Measurements from ENCODE around the gene C3orf52. TPM values are rescaled to one million over a fixed set of nuclear protein-coding genes. Genes with fewer than 3 reads are reported as not detected.

C3orf52 gene
- total RNA-seq, 1 donor from 2014 or later: 11.7 TPM

DNA sequence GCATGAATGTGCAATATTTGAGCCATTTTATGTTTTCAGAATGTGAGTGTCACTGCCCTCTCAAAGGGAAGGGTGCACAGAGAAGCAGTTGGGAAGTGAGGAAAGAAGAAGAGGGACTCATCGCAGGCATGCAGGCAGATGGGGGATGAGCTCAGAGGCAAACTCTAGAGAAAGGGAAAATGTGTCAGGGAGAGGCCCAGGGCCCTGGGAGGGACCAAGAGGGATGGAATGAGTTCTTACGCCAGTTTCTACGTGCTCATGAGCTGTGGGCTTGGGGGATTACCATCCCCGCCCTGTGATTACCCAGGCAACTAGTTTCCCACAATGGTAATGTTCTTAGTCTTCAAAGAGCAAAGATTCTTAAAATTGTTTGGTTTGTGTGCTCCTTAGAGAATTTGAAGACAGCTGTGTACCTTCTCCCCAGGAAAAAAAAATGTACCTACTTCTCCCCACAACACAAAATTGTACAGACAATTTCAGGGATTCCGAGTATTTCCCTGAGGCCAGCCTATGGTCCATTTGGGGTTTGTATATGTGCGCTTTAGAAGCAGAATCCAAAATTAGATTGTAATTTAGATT is 29.1 kb downstream of the C3orf52 start:
- intact Hi-C loops (cut with micrococcal nuclease): no loop called here
- Mint-ChIP-seq H3K27me3 (ENCODE audit: low read depth) (no peaks in the 10 kb centered on the region), H3K9me3 (no peaks in the 10 kb centered on the region), H3K36me3 (ENCODE audit: low read depth) (peaks cover 36% of the 10 kb centered on the region), H3K27ac (no peak overlapping the region), H3K4me1 (ENCODE audit: low read depth) (peaks cover 22% of the 10 kb centered on the region), H3K4me3 (ENCODE audit: low read depth) (no peak overlapping the region)
- DNase-seq (ENCODE audit: low spot score): no peak

DNA sequence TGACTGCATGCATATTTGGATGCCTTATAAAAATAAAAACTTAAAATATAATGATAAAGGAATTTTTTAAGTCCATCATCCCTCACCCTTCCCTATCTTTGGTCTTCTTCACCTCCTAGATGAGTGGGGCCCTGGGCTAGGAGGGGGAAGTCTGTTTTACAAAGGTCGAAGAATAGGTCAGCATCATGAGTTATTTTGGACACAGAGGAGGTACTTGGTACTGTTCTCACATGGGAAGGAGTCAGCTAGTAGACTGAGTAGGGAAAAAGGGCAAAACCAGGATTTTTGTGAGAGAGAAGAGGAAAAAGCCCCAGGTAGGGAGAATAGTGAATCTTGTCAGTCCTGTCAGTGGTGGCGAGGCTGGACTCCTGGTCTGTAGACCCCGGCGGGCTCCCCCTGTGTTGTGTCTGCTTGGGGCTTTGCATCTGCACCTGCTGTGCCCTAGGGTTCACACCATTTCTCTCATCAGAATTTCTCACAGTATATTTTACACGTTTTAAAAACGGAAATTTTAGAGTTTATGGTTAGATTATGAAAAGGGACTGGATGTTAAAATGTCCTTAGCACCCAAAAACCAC is 29.7 kb downstream of the C3orf52 start:
- intact Hi-C loops (cut with micrococcal nuclease): no loop called here
- no peaks in the 10 kb centered on the region for H3K27me3 Mint-ChIP-seq (ENCODE audit: low read depth)
- peaks cover 31% of the 10 kb centered on the region for H3K36me3 Mint-ChIP-seq (ENCODE audit: low read depth)
- no peak for DNase-seq (ENCODE audit: low spot score)
- H3K4me1 Mint-ChIP-seq (ENCODE audit: low read depth): peaks cover 26% of the 10 kb centered on the region
- H3K4me3 Mint-ChIP-seq (ENCODE audit: low read depth): no peak overlapping the region
- no peaks in the 10 kb centered on the region for H3K9me3 Mint-ChIP-seq
- no peak overlapping the region for H3K27ac Mint-ChIP-seq

DNA sequence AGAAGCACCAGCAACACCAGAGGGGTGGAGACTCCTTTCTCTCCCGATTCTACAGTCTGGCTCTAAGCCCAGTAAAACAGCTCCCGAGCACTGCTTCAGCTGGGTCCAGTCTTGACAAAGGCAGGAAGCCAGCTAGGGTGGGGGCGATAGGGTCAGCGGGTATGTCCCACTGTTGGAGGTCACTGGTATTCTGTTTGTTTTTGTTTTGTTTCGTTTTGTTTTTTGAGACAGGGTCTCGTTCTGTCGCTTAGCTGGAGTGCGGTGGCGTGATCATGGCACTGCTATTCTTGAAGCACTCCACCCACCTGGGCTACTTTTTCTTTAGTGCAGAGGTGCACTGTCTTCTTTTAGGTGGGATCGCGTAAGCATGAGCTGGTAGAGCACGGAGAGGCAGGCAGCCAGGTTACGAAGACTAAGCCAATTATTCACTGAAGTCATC is 30.6 kb downstream of the C3orf52 start:
- Mint-ChIP-seq H3K27me3 (ENCODE audit: low read depth) (no peaks in the 10 kb centered on the region), H3K36me3 (ENCODE audit: low read depth) (peaks cover 31% of the 10 kb centered on the region), H3K4me1 (ENCODE audit: low read depth) (peaks cover 28% of the 10 kb centered on the region), H3K9me3 (no peaks in the 10 kb centered on the region), H3K4me3 (ENCODE audit: low read depth) (no peak overlapping the region), H3K27ac (no peak overlapping the region)
- intact Hi-C loops (cut with micrococcal nuclease): no loop called here
- DNase-seq (ENCODE audit: low spot score): no peak

DNA sequence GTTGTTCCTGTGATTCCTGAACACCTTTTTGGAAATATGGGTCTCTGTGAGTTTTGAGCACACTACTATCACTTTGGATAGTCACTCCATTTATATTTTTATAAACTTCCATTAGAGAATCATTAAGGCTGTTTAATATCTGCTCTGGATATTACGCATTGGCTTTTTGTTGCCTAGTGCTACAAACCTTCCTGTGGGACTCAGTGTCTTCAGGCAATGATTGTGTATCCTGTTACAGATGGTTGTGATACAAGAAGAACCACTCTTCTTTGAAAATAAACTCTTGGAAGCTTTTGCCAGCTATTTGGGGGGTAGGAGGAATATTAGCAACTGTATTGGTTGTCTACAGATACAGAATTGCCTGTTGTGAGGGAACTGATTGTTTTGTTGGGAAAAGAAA is 31.2 kb downstream of the C3orf52 start:
- Mint-ChIP-seq H3K9me3 (no peaks in the 10 kb centered on the region), H3K4me3 (ENCODE audit: low read depth) (no peak overlapping the region), H3K27me3 (ENCODE audit: low read depth) (no peaks in the 10 kb centered on the region), H3K4me1 (ENCODE audit: low read depth) (peaks cover 26% of the 10 kb centered on the region), H3K27ac (no peak overlapping the region), H3K36me3 (ENCODE audit: low read depth) (peaks cover 31% of the 10 kb centered on the region)
- DNase-seq (ENCODE audit: low spot score): no peak
- intact Hi-C loops (cut with micrococcal nuclease): no loop called here

DNA sequence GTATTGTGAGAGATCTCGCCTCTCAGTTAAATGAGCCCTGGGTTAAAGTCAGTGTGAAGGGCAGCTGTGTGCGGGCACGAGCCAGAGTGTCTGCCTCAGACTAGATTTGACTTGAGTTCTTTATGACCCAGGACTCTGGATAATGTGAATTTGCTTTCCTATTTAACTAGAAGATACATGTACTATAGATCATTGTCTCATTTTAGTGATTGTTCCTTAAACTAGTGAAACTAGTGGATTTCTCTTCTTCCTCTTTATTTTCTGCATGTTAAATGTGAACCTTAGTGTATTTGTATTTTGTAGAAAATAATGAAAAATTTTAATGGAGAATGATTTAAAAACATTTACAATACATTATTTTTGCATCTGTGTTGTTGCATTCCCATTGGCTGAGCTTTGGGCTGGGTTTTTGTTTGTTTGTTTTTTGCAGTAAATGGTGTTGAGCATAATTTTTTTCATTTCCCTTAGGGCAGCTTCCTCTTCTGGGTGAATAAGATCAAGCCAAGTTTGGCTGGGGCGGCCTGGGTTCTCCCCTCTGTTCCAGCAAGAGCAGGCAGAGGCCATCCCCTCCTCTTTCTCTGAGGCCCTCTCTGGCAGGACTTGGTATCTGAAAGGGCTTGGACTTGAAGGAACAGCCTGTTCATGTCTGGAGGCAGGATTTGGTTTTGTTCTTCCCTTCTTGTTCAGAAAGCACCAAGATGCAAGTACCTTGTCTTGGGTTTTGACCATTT is 31.8 kb downstream of the C3orf52 start:
- Mint-ChIP-seq H3K27ac (no peak overlapping the region), H3K9me3 (no peaks in the 10 kb centered on the region), H3K4me3 (ENCODE audit: low read depth) (no peak overlapping the region), H3K36me3 (ENCODE audit: low read depth) (peaks cover 36% of the 10 kb centered on the region), H3K4me1 (ENCODE audit: low read depth) (peaks cover 24% of the 10 kb centered on the region), H3K27me3 (ENCODE audit: low read depth) (no peaks in the 10 kb centered on the region)
- intact Hi-C loops (cut with micrococcal nuclease): no loop called here
- DNase-seq (ENCODE audit: low spot score): no peak

DNA sequence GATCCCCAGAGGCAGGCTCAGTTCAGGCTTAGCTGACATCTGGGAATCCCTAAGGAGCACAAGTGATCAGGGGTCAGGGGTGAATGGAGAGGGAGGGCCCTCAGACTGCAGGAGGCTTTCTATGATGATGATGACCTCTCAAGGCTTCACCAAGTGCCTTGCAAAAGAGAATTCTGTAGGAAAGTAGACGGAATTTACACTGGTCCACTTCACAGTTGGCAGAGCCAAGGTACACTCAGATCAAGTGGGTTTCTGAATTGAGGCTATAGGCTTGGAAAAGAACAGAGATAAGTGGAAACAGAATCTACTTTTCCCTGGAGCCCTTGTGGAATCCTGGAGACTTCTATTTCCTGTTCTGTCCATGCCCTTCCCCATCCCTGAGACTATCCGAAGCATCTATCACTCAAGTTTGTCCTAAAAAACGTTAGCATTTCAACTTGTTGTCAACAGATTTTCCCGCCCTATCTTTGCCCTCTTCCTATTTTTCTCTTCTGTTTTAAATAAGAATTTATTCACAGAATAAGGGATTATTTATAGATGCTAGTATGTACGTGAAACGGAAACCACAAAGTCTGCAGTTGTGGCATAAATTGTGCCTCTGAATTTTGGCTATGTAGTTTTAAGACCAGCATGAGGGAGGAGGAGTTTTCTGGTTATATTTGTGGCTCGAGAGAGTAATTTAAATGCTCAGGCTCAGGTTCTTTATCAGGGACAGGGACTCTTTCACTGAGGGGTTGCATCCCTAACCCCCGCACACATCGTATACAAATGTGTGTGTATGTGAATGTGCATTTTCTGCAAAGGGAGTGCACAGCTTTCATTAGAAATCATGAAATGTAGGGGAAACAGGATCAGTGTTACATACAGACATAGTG is 34.0 kb downstream of the C3orf52 start:
- DNase-seq (ENCODE audit: low spot score): no peak

DNA sequence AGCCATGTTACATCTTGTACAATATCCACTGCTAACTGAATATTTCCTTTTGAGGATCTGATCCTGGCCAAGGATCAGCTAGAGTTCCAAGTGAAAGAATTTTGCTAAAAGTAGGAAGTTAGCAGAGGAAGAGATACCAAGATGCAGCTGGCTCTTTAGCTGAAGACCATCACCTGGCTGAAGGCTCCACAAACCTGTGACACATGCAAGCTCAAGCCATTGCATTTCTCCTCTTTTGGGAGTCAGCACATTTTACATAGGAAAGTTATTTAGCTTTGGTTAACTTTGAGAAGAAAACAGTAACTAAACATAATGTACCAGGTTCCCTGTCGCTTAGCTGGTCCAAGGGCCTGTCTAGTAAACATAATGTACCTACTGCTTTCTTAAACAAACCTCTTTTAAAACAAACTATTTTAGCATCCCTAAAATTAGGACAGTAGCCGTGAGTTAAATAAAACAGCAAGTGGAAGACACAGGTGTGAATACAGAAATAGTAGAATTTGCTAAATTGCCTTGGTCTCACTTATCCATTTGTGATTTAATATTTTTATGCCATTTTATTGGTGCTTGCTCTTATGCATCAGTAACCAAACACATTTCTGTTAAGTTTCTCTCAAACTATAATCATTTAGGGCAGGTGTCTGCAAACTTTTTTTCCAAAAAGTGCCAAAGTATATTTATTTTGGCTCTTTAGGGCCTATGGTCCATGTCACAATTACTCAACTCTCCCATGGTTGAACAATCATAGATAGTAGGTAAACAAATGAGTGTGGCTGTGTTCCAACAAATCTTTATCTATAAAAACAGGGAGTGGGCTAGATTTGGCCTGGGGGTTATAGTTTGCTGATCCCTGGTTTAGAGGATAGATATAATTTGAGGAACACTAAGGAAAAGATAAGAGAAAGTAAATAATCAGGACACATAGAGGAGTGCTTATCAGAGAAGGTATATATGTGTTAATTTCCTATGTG is 35.7 kb downstream of the C3orf52 start:
- DNase-seq (ENCODE audit: low spot score): no peak
- Mint-ChIP-seq H3K27me3 (ENCODE audit: low read depth) (no peaks in the 10 kb centered on the region), H3K4me1 (ENCODE audit: low read depth) (peaks cover 28% of the 10 kb centered on the region), H3K4me3 (ENCODE audit: low read depth) (no peak overlapping the region), H3K27ac (no peak overlapping the region), H3K36me3 (ENCODE audit: low read depth) (peaks cover 39% of the 10 kb centered on the region), H3K9me3 (no peaks in the 10 kb centered on the region)
- intact Hi-C loops (cut with micrococcal nuclease): no loop called here

More for the DNA sequence above, 34.0 kb downstream of the C3orf52 start:
- Mint-ChIP-seq H3K9me3 (no peaks in the 10 kb centered on the region), H3K27me3 (ENCODE audit: low read depth) (no peaks in the 10 kb centered on the region), H3K27ac (no peak overlapping the region), H3K36me3 (ENCODE audit: low read depth) (peaks cover 39% of the 10 kb centered on the region), H3K4me1 (ENCODE audit: low read depth) (peaks cover 19% of the 10 kb centered on the region), H3K4me3 (ENCODE audit: low read depth) (no peak overlapping the region)
- intact Hi-C loops (cut with micrococcal nuclease): no loop called here

DNA sequence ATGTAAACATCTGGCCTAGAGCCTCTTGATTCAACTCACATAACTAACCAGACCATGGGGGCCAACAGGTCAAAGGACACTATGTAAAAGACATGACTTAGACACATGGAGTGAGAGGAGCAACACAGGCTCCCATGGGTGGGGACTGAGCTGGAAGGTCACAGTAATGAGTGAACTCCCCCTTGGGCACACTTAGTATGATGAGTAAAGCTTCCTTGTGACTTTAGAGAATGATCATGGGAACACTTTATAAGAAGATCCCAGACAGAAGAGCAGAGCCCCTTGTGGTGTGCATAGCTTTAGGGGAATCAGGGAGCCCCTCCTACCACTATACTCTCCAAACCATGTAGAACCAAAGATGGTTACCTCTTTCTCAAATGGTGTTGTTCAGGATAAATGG is 36.7 kb downstream of the C3orf52 start:
- H3K4me3 Mint-ChIP-seq (ENCODE audit: low read depth): no peak overlapping the region
- peaks cover 35% of the 10 kb centered on the region for H3K4me1 Mint-ChIP-seq (ENCODE audit: low read depth)
- DNase-seq (ENCODE audit: low spot score): no peak
- H3K27ac Mint-ChIP-seq: no peak overlapping the region
- no peaks in the 10 kb centered on the region for H3K27me3 Mint-ChIP-seq (ENCODE audit: low read depth)
- intact Hi-C loops (cut with micrococcal nuclease): no loop called here
- no peaks in the 10 kb centered on the region for H3K9me3 Mint-ChIP-seq
- peaks cover 30% of the 10 kb centered on the region for H3K36me3 Mint-ChIP-seq (ENCODE audit: low read depth)

DNA sequence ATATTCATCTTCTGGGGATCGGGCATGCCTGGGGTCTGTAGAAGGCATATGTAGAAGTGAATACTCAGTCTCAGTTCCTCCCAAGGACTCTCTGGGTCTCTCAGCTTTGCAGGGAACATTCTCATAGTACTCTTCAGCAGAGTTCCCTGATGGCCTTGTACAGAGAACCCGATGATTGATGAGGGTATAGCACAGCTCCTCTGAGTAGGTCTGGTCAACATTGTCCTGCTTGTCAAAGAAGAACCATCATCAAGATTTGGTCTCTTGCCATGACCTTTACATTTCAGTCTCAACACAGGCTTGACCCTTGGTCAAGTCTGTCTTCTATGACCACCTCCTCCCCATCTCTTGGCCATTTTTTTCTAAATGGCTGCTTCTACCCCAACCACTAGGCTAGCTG is 37.4 kb downstream of the C3orf52 start:
- intact Hi-C loops (cut with micrococcal nuclease): no loop called here
- H3K27me3 Mint-ChIP-seq (ENCODE audit: low read depth): no peaks in the 10 kb centered on the region
- no peak overlapping the region for H3K27ac Mint-ChIP-seq
- no peak overlapping the region for H3K4me3 Mint-ChIP-seq (ENCODE audit: low read depth)
- H3K4me1 Mint-ChIP-seq (ENCODE audit: low read depth): peaks cover 42% of the 10 kb centered on the region
- DNase-seq (ENCODE audit: low spot score): no peak
- no peaks in the 10 kb centered on the region for H3K9me3 Mint-ChIP-seq
- H3K36me3 Mint-ChIP-seq (ENCODE audit: low read depth): peaks cover 29% of the 10 kb centered on the region

DNA sequence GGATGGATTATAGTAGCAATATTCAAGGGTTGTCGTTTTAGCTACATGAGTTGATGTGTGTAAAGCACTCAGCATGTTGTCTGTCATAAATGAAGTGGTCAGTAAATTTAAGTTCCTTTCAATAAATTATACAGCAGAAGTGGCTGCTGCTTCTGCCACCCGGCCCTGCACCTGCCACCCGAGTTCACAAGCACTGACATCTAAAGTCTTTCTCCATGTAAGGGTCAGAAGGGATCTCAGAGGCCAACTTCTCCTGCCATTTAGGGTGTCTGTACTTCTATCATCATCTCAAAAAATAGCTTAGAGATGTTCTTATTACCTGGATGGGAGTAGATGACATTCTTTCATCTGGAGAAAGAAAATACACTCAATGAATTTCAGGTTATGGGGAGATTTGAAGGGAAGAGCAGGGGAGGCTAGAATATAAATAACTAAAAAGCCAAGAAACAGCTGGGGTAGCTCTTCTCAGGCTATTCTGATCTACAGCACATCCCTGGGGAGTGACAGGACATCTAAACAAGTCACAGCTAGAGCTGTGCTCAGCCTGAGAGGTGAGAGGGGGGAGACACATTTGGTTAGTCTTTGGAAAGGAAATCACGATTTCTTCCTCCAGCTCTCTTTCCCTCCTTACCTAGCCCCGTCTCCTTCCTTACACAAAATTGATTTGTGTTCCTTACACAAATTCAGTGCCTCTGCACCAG is 38.9 kb downstream of the C3orf52 start:
- no peaks in the 10 kb centered on the region for H3K9me3 Mint-ChIP-seq
- intact Hi-C loops (cut with micrococcal nuclease): no loop called here
- H3K27me3 Mint-ChIP-seq (ENCODE audit: low read depth): no peaks in the 10 kb centered on the region
- H3K27ac Mint-ChIP-seq: no peak overlapping the region
- DNase-seq (ENCODE audit: low spot score): no peak
- H3K36me3 Mint-ChIP-seq (ENCODE audit: low read depth): peaks cover 26% of the 10 kb centered on the region
- H3K4me3 Mint-ChIP-seq (ENCODE audit: low read depth): no peak overlapping the region
- peaks cover 46% of the 10 kb centered on the region for H3K4me1 Mint-ChIP-seq (ENCODE audit: low read depth)

DNA sequence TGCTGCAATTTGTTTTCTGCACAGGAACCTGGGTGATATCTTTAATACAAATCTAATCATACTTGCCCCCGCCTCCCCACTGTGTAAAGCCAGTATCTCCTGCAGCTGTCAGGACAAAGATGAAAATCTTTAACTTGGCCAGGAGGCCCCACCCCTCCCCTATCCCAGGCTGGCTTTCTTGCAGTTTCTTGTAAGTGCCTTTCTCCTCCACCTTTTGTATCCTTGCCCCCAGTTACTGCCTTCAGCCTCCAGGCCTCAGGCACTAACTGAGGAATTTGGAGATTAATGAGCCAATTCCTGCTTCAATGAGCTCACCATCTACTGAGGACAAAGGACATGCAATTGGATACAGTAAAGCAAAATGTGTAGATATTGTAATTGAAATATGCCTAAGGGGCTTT is 40.3 kb downstream of the C3orf52 start:
- Mint-ChIP-seq H3K4me3 (ENCODE audit: low read depth) (no peak overlapping the region), H3K27me3 (ENCODE audit: low read depth) (no peaks in the 10 kb centered on the region), H3K36me3 (ENCODE audit: low read depth) (peaks cover 30% of the 10 kb centered on the region), H3K27ac (no peak overlapping the region), H3K4me1 (ENCODE audit: low read depth) (peaks cover 44% of the 10 kb centered on the region), H3K9me3 (no peaks in the 10 kb centered on the region)
- no peak for DNase-seq (ENCODE audit: low spot score)
- intact Hi-C loops (cut with micrococcal nuclease): no loop called here
